DND-41 (cell line): Measurements from ENCODE around the gene OR51F1.

ENCODE experiments used
- ATAC-seq: fragments of 200-7000 bp; cut with Tn5 transposase; 3 replicates; pipeline ENCODE4 v1.9.1; 2021; ENCODE audit warnings: low read depth; ENCODE audit not compliant: insufficient read depth
- DNase-seq: peaks from one replicate; pipeline ENCODE4 v3.0.0-alpha.2; 2020
- H2AFZ ChIP-seq: 2 replicates; pipeline ENCODE4 v1.6.0; 2012; ENCODE audit warnings: low read depth, low read length
- H3K27ac ChIP-seq: 2 replicates; pipeline ENCODE4 v1.5.1; 2012; ENCODE audit warnings: low read length, inconsistent platforms
- H3K27me3 ChIP-seq: fragments of 200-600 bp; sonication (generic); 2 replicates; pipeline ENCODE4 v1.6.0; 2012; ENCODE audit warnings: low read length, mild to moderate bottlenecking, inconsistent platforms; ENCODE audit not compliant: insufficient read depth, poor library complexity
- H3K36me3 ChIP-seq: 2 replicates; pipeline ENCODE4 v1.5.1; 2012; ENCODE audit warnings: low read length, inconsistent platforms; ENCODE audit not compliant: insufficient read depth
- H3K4me1 ChIP-seq: 2 replicates; pipeline ENCODE4 v1.5.1; 2012; ENCODE audit warnings: mild to moderate bottlenecking, low read length; ENCODE audit not compliant: insufficient read depth
- H3K4me2 ChIP-seq: 2 replicates; pipeline ENCODE4 v1.6.0; 2012; ENCODE audit warnings: mild to moderate bottlenecking, moderate library complexity, low read length, inconsistent platforms; ENCODE audit not compliant: insufficient read depth
- H3K4me3 ChIP-seq, 2 experiments: fragments of 200-600 bp in 1 of 2; shearing (Covaris generic) in 1 of 2; 2 replicates each; pipeline ENCODE4 v1.5.1; 2012 to 2016; ENCODE audit warnings: inconsistent platforms in 2 of 2, low read length in 2 of 2, mild to moderate bottlenecking in 2 of 2, low read depth in 1 of 2, moderate library complexity in 1 of 2
- H3K79me2 ChIP-seq: 2 replicates; pipeline ENCODE4 v1.6.0; 2012; ENCODE audit warnings: low read length, inconsistent platforms; ENCODE audit not compliant: insufficient read depth
- H3K9ac ChIP-seq: 2 replicates; pipeline ENCODE4 v1.6.0; 2012; ENCODE audit warnings: low read depth, mild to moderate bottlenecking, inconsistent platforms, low read length, moderate library complexity
- H3K9me3 ChIP-seq: 2 replicates; pipeline ENCODE4 v1.5.1; 2012; ENCODE audit warnings: low read length, moderate library complexity, mild to moderate bottlenecking, inconsistent platforms; ENCODE audit not compliant: insufficient read depth, severe bottlenecking
- H4K20me1 ChIP-seq: 2 replicates; pipeline ENCODE4 v1.6.0; 2012; ENCODE audit warnings: low read length; ENCODE audit not compliant: insufficient read depth
- EZH2 ChIP-seq: IDR thresholded peaks from 3 replicates; pipeline ENCODE4 v1.6.1; 2012; ENCODE audit warnings: borderline replicate concordance, low read depth, mild to moderate bottlenecking, moderate library complexity, low read length, inconsistent platforms; ENCODE audit not compliant: severe bottlenecking
- TF ChIP-seq, protein P1 (sequence below): IDR thresholded peaks from 2 replicates; pipeline ENCODE4 v1.5.1; 2012; ENCODE audit warnings: borderline replicate concordance, low read length, moderate library complexity, mild to moderate bottlenecking; ENCODE audit not compliant: poor library complexity, severe bottlenecking; ENCODE audit errors: extremely low read depth

OR51F1 gene

DNA sequence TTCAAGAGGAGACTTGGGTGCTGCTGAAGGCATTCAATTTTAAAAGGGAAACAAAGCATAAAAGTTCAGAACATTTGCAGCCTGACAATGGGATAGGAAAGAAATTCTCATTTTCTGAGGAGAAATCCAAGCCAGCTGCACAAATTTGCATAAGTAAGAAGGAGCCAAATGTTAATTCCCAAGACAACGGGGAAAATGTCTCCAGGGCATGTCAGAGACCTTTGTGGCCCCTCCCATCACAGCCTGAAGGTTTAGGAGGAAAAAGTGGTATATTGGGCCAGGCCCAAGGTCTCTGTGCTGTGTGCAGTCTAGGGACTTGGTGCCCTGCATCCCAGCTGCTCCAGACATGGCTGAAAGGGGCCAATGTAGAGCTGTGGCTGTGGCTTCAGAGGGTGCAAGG, 12.7 kb upstream of the OR51F1 start:
- DNase-seq (no peak), ATAC-seq (no peak)
- no peaks in the 10 kb centered on the region for H3K27me3 ChIP-seq
- H3K9me3 ChIP-seq: no peaks in the 10 kb centered on the region
- H3K4me3 ChIP-seq: no peak overlapping the region
- H2AFZ ChIP-seq: no peak overlapping the region
- H3K27ac ChIP-seq: no peak overlapping the region
- no peaks in the 10 kb centered on the region for H3K36me3 ChIP-seq
- no peaks in the 10 kb centered on the region for H3K4me1 ChIP-seq
- TF ChIP-seq EZH2: no peak
- TF ChIP-seq, protein P1, sequence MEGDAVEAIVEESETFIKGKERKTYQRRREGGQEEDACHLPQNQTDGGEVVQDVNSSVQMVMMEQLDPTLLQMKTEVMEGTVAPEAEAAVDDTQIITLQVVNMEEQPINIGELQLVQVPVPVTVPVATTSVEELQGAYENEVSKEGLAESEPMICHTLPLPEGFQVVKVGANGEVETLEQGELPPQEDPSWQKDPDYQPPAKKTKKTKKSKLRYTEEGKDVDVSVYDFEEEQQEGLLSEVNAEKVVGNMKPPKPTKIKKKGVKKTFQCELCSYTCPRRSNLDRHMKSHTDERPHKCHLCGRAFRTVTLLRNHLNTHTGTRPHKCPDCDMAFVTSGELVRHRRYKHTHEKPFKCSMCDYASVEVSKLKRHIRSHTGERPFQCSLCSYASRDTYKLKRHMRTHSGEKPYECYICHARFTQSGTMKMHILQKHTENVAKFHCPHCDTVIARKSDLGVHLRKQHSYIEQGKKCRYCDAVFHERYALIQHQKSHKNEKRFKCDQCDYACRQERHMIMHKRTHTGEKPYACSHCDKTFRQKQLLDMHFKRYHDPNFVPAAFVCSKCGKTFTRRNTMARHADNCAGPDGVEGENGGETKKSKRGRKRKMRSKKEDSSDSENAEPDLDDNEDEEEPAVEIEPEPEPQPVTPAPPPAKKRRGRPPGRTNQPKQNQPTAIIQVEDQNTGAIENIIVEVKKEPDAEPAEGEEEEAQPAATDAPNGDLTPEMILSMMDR: no peak
- no peak overlapping the region for H3K4me2 ChIP-seq
- no peaks in the 10 kb centered on the region for H4K20me1 ChIP-seq
- H3K79me2 ChIP-seq: no peaks in the 10 kb centered on the region
- H3K9ac ChIP-seq: no peak overlapping the region

DNA sequence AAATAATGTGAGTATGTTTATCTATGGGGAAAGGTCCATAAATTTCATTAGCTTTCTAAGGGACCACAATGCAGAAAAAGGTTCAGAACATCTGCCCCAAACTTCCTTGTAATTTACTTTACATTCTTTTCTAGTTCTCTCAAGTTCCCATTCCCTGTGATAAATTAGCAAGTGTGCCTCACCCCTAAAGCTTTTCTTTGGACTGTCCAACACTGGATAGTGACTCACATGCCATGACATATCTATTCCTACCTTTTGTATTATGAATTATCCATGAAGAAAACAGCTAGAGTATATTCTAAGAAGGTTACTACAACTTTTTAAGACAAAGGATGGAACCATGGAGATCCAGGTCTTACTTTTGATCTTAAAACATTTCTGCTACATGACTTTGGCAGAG, 1.6 kb downstream of the OR51F1 start:
- Histone ChIP-seq H4K20me1 (no peaks in the 10 kb centered on the region), H3K27me3 (peaks cover 11% of the 10 kb centered on the region), H3K9me3 (no peaks in the 10 kb centered on the region), H3K4me1 (no peaks in the 10 kb centered on the region), H3K9ac (no peak overlapping the region), H3K4me3 (no peak overlapping the region), H2AFZ (no peak overlapping the region), H3K36me3 (no peaks in the 10 kb centered on the region), H3K79me2 (no peaks in the 10 kb centered on the region), H3K27ac (no peak overlapping the region), H3K4me2 (no peak overlapping the region)
- ATAC-seq (no peak), DNase-seq (no peak)
- no peak for TF ChIP-seq EZH2
- TF ChIP-seq, protein P1: no peak

DNA sequence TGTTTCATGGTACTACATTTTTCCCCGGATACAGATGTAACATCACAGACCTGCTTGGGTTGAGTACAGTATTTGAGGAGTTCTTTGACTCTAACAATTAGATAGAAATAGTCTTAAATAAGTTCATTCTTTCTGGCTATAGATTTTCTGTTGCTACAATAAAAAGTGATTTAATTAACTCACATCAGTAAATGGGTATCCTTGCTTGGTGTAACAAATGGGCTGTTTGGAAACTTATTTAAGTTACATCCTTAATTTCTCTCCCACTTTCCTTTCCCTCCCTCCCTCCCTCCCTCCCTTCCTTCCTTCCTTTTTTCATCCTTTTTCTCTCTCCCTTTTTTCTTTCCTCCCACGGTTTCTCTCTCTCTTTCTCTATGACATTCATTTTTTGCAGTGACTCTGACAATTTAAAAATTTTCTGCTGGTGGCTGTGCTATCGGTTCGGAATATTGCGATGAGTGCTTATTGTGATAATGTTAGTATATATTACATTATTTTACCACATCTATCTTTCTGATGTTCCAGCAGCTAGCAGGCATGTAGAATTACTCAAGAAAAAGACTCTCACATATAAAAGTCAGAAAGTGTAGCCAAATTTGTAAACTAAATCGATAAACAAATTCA, 3.2 kb downstream of the OR51F1 start:
- H3K36me3 ChIP-seq: no peaks in the 10 kb centered on the region
- H3K4me1 ChIP-seq: no peaks in the 10 kb centered on the region
- DNase-seq (no peak), ATAC-seq (no peak)
- H2AFZ ChIP-seq: no peak overlapping the region
- H3K79me2 ChIP-seq: no peaks in the 10 kb centered on the region
- H3K9ac ChIP-seq: no peak overlapping the region
- H3K27ac ChIP-seq: no peak overlapping the region
- H3K27me3 ChIP-seq: peaks cover 11% of the 10 kb centered on the region
- no peak overlapping the region for H3K4me3 ChIP-seq
- no peaks in the 10 kb centered on the region for H4K20me1 ChIP-seq
- H3K9me3 ChIP-seq: no peaks in the 10 kb centered on the region
- no peak overlapping the region for H3K4me2 ChIP-seq
- no peak for TF ChIP-seq EZH2
- TF ChIP-seq, protein P1: no peak
